MCF 10A (cell line): ENCODE measurements around the gene RBM14. TPM values are rescaled to one million over a fixed set of nuclear protein-coding genes. Genes with fewer than 3 reads are reported as not detected.

Experiments
- BruUV-seq: library from RNA; stranded (reverse); fragments of 400-500 nt; replicated peaks from 2 replicates; lab custom pipeline; 2021; lab: Mats Ljungman, UMichigan
- CTCF ChIA-PET: fragments of 300-600 bp; sonication (Branson Sonifier 250); formaldehyde crosslinking; extraction: SDS; loops from one replicate; lab custom pipeline; 2021; ENCODE audit warnings: antibody characterized with exemption, inconsistent platforms; lab: Yijun Ruan, JAX
- POLR2A ChIA-PET: fragments of 300-600, 350-650 bp; sonication (Branson Sonifier 250); formaldehyde crosslinking; extraction: SDS; loops from one replicate; lab custom pipeline; 2020; ENCODE audit warnings: antibody characterized with exemption, inconsistent platforms; lab: Yijun Ruan, JAX
- DNase-seq: peaks from one replicate; pipeline ENCODE4 v3.0.0-alpha.2; 2018; ENCODE audit not compliant: unreplicated experiment
- H3K27ac Mint-ChIP-seq: one replicate; pipeline ENCODE4 v1.8.0; 2022; ENCODE audit warnings: mild to moderate bottlenecking, low read depth, mixed read lengths; ENCODE audit not compliant: unreplicated experiment
- H3K27me3 Mint-ChIP-seq: one replicate; pipeline ENCODE4 v1.8.0; 2022; ENCODE audit warnings: mixed read lengths; ENCODE audit not compliant: insufficient read depth, unreplicated experiment
- H3K36me3 Mint-ChIP-seq: one replicate; pipeline ENCODE4 v1.8.0; 2022; ENCODE audit warnings: mild to moderate bottlenecking, moderate library complexity, mixed read lengths; ENCODE audit not compliant: insufficient read depth, unreplicated experiment
- H3K4me1 Mint-ChIP-seq: one replicate; pipeline ENCODE4 v1.8.0; 2022; ENCODE audit warnings: mixed read lengths; ENCODE audit not compliant: insufficient read depth, unreplicated experiment
- H3K4me3 Mint-ChIP-seq: one replicate; pipeline ENCODE4 v1.8.0; 2022; ENCODE audit warnings: mild to moderate bottlenecking, moderate library complexity, mixed read lengths; ENCODE audit not compliant: unreplicated experiment
- H3K9me3 Mint-ChIP-seq: one replicate; pipeline ENCODE4 v1.8.0; 2022; ENCODE audit warnings: mixed read lengths; ENCODE audit not compliant: unreplicated experiment
- intact Hi-C: fragments of 100-400 bp; cut with micrococcal nuclease; formaldehyde crosslinking; loops from 2 replicates; pipeline ENCODE4 v1.14.1; 2022
- total RNA-seq: library from RNA; stranded (reverse); gene quantifications from 2 replicates; pipeline ENCODE4 v1.2.3, GENCODE V29; 2022
- TF ChIP-seq, protein P1 (sequence below): fragments of 200-600 bp; IDR thresholded peaks from one replicate; pipeline ENCODE4 v1.8.0; 2022; ENCODE audit warnings: antibody characterized with exemption, mild to moderate bottlenecking; ENCODE audit not compliant: unreplicated experiment

RBM14 gene
- total RNA-seq, 1 experiment from 2014 or later: 78.1 TPM

DNA sequence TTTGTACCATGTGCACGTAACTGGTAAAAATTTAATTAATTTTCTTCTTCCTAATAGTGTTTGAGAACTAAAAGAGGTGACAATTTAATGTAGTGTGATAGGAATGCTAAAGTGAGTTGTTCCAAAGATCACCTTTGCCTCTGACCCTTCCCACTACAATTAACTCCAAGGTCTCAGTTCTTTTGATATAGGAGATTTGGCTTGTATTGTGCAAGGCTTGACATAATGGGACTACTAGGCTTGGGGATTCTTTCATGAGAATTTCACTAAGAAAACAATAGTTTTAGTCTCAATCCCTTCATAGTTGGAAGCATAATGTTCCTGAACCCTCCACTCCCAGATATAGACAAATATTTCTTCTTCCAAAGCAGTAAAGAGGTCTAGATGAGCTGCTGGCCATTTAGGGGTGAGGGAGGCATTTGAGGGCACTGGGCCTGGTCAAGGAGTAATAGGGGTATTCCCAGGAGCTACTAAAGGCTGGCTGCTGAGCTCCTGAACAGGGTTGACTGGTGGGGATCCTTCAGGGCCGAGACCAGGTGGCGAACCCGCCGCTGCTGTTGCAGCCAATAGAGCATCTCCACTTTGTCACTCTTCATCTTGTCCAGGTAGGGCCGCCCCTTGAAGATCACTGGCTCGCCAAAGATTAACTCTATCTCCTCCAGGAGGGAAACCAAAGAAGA is 26.3 kb upstream of the RBM14 start:
- Mint-ChIP-seq H3K9me3 (no peaks in the 10 kb centered on the region), H3K27ac (no peak overlapping the region), H3K36me3 (no peaks in the 10 kb centered on the region), H3K4me3 (no peak overlapping the region), H3K27me3 (no peaks in the 10 kb centered on the region), H3K4me1 (peaks cover 5% of the 10 kb centered on the region)
- no peak for DNase-seq
- intact Hi-C loops: no loop called here
- ChIA-PET CTCF (interaction anchor here (0.5 to 1.6 kb wide), 6 partner anchors 9 to 102 kb away, joined by 3 to 8 read pairs (median 5); no protein-coding TSS in a partner anchor), POLR2A (interaction anchor here (1.1 to 1.7 kb wide), 3 partner anchors 10 to 27 kb away, joined by 3 to 6 read pairs (median 3); partner anchors contain the start of gene RBM14)
- no TSS peak for BruUV-seq
- TF ChIP-seq, protein P1, sequence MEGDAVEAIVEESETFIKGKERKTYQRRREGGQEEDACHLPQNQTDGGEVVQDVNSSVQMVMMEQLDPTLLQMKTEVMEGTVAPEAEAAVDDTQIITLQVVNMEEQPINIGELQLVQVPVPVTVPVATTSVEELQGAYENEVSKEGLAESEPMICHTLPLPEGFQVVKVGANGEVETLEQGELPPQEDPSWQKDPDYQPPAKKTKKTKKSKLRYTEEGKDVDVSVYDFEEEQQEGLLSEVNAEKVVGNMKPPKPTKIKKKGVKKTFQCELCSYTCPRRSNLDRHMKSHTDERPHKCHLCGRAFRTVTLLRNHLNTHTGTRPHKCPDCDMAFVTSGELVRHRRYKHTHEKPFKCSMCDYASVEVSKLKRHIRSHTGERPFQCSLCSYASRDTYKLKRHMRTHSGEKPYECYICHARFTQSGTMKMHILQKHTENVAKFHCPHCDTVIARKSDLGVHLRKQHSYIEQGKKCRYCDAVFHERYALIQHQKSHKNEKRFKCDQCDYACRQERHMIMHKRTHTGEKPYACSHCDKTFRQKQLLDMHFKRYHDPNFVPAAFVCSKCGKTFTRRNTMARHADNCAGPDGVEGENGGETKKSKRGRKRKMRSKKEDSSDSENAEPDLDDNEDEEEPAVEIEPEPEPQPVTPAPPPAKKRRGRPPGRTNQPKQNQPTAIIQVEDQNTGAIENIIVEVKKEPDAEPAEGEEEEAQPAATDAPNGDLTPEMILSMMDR: no peak

DNA sequence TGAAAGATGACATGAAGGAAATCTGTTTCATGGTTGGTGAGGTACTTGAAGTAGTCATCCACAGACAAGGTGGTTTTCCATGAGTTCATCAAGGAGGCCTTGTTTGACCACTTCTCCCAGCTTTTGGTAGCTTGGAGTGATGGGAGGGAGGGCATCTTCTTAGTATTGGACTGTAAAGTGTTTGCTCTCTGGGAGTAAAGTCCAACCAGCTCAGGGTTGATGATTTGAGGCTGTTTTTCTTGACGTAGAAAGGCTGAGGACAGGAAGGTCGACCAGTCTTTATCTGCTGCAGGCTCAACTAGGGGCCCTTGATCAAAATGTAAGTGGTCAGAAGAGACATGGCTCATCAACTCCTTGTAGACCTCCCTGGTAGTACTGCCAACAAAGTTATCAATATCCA is 25.3 kb upstream of the RBM14 start:
- intact Hi-C loops: no loop called here
- Mint-ChIP-seq H3K27me3 (no peaks in the 10 kb centered on the region), H3K4me1 (peaks cover 5% of the 10 kb centered on the region), H3K4me3 (no peak overlapping the region), H3K9me3 (no peaks in the 10 kb centered on the region), H3K27ac (no peak overlapping the region), H3K36me3 (no peaks in the 10 kb centered on the region)
- DNase-seq: no peak
- TF ChIP-seq, protein P1: no peak
- ChIA-PET CTCF (interaction anchor here (0.8 to 1.6 kb wide), 5 partner anchors 12 to 295 kb away, joined by 3 to 8 read pairs (median 5); no protein-coding TSS in a partner anchor), POLR2A (interaction anchor here (1.5 to 1.7 kb wide), 2 partner anchors 11 to 26 kb away, joined by 3 to 6 read pairs; partner anchors contain the start of gene RBM14)
- BruUV-seq: no TSS peak

DNA sequence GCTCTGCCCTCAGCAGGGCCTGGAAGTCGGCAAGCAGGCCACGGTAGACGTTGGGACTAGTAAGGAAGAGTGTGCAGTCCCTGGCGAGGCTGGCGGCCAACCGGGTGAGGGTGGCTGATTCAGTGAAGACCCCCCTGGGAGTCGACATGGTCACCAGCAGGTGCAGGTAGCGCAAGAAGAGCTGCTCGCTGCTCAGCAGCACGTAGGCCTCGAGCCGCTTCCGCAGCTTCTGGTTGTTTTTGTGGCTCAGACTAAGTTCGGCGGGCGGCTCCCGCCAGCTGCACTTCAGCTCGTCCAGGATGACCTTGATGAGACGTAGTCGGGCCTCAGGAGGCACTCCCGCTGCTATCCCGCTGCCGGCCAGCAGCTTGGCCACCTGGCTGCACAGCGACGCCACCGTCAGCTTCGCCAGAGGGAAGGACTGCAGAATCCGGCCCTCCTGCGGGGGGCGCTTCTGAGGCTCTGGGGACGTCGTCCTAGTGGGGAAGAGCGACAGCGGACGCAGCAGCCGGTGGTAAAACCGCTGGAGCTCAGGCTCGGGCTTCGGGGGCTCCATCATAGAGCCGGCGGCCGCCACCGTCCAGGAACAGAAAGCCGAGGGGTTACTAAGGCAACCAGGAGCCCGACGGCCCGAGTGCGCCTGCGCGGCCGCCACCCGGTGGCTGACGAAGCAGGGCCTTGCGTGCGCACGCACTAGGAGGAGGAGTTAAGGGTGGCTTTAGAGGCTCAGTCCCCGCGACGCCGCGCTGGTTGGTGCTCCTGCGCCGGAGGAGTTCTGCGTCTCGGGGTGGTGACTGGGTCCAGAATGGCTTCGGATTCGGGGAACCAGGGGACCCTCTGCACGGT is 23.8 kb upstream of the RBM14 start, which contains the start of the genes CCDC87 and CCS:
Gene CCDC87 (minus strand): TSS at position 607 of the 846 bp plus-strand sequence. CDS start 48 bp downstream, at position 559.
Gene CCS (plus strand): TSS at position 729 of the 846 bp plus-strand sequence. CDS start 77 bp downstream, at position 806.
- TF ChIP-seq, protein P1: peak; percentile 33
- peak within 1 kb of the TSS; percentile 96 for H3K27ac Mint-ChIP-seq
- BruUV-seq: no TSS peak
- peak within 1 kb of the TSS; percentile 94 for H3K4me3 Mint-ChIP-seq
- peak; percentile 94 for DNase-seq
- ChIA-PET CTCF (interaction anchor here (0.6 to 1.2 kb wide), 6 partner anchors 9 to 178 kb away, joined by 3 read pairs; partner anchors contain the start of gene CTSF), POLR2A (interaction anchor here (0.6 to 5.2 kb wide), 10 partner anchors 10 to 836 kb away, joined by 3 to 38 read pairs (median 4); partner anchors contain the start of genes ACTN3, CTSF, RBM14 and RBM4)
- intact Hi-C loops: no loop called here
- no peaks in the 10 kb centered on the region for H3K9me3 Mint-ChIP-seq
- H3K27me3 Mint-ChIP-seq: no peaks in the 10 kb centered on the region
- peaks cover 4% of the 10 kb centered on the region for H3K36me3 Mint-ChIP-seq
- peaks cover 5% of the 10 kb centered on the region for H3K4me1 Mint-ChIP-seq
